ENCODE measurements around the gene SF3B1.
"Not testable (repeated sequence)": the region's sequence is repeated elsewhere in the genome, so short reads cannot be mapped to it uniquely, and the experiment has no call there.

SF3B1 gene

DNA sequence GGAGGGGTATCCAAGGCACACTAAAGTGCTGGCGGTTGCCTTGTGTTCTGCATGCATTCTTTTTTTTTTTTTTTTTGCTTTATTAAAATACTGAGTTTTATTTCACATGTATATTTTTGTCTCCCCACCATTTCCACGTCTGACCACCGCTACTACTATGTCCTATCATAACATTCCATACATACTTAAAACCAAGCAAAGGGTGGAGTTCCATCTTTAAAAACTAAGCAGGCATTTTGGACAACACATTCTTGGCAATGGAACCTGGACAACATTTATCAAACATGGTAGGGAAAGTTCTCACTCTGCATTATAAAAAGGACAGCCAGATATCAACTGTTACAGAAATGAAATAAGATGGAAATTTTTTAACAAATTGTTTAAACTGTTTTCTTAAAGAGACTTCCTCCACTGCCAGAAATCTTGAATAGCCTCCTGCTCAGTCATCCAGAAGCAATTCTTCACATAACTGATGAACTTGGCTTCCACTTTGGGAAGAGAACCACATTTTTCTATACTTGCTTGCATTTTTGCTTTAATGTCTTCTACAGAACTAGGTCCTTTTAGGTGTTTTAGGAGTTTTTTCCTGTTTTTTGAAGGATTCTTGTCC is 55.4 kb downstream of the SF3B1 start:
- not testable (repeated sequence) for DNase-seq

DNA sequence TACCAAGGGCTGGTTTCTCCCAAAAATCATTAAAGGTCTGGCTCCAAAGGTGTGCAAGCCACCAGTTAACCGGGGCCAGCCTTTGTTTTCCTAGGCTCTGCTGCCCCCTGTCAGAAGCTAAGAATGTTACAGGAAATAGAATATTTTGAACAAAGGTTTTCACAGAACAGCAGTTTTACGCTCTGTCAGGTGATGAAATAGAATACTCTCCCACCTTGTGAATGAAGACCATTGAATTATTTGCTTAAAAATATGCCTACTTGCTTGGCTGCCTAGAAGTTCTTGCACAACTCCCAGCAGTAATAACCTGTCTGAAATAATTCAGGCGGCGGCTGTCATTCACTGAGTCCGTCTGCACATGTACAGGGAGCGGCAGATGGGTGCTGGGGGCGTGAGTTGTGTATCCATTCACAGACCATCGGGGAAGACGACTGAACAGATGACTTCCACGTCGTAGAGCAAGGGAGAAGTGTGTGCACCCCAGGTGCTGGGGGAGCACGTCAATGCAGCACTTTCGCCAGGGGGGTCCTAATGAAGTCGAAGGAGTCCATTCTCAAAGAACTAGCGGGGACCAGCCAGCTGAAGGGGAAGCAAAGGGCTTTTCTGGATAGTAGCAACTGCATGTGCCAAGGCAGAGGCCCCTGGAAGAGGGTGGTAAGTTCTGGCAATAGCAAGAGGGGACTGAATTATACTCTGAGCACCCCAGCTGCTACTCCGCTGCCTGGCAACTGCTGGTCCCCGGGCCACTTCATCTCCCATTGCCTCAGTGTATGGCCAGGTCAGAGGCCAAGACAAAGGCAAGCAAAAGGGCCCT is 56.1 kb downstream of the SF3B1 start:
- DNase-seq, result peak; percentile 58 to 71 (median 67)

GRCh38 chr2:197378086-197378485 is 56.7 kb downstream of the SF3B1 start:
- no peak for DNase-seq

DNA sequence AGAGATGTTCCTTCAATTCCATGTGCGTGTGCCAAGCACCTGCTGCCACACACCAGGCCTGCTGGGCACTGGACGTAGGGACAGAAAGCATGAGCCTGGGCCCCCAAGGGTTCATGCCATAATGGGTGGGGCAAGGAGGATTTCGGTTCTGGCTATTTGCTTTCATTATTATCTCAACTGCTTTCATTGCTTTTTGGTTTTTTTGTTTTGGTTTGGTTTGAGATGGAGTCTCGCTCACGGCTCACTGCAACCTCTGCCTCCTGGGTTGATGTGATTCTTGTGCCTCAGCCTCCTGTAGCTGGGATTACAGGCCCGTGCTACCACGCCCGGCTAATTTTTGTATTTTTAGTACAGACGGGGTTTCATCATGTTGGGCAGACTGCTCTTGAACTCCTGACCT is 57.2 kb downstream of the SF3B1 start:
- no peak for DNase-seq

DNA sequence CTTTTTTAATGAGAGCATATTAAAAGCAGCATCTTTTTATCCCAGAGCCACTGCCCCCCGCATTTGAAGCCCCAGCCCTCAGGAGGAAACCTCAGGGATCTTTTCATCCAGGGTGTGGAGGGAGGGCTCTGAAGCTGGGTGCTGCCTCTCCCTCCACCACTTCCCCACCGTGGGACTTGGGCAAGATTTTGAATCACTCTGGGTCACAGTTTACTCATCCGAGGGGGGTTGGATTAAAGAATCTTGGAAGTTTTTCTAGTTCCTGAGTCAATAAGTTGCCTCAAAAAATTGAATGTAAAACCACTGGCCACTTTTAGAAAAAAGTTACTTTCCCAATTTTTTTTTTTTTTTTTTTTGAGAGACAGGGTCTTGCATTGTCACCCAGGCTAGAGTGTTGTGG is 62.2 kb downstream of the SF3B1 start:
- peak; percentile 65 to 78 (median 68) for DNase-seq

GRCh38 chr2:197370664-197371063 is 64.2 kb downstream of the SF3B1 start:
- DNase-seq, result not testable (repeated sequence)

DNA sequence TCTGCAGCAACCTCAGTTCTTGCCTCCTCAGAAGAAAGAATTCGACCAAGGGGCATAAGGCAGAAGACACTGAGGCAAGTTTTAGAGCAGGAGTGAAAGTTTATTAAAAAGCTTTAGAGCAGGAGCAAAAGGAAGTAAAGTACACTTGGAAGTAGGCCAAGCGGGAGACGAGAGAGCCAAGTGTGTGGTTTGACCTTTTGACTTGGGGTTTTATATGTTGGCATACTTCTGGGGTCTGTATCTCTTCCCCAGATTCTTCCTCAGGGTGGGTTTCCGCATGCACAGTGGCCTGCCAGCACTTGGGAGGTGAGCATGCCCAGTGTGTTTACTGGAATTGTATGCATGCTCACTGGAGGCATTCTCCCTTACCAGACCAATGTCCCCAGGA is 64.9 kb downstream of the SF3B1 start:
- no peak for DNase-seq

GRCh38 chr2:197369228-197369932 is 65.4 kb downstream of the SF3B1 start:
- DNase-seq, result peak; percentile 58 to 61 (median 59)

GRCh38 chr2:197368412-197368811 is 66.4 kb downstream of the SF3B1 start:
- no peak for DNase-seq

DNA sequence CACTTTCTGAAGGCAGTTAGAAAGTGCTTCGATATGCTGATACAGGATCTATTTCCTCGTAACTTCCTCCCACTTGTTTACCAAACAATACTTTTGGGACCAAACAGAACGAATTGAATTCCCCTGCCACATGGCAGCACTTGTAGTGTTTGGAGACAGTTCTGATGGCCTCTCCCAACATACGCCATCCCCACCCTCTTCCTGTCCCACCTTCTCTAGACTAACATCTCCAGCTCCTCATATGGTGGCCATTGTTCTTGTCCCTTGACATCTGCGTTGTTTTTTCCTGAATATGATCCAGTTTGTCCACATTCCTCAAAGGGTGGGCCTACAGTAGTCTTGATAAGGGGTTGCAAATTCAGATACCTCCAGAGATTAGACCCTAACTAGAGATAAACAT is 70.8 kb downstream of the SF3B1 start:
- no peak for DNase-seq

GRCh38 chr2:197360744-197361156 is 74.1 kb downstream of the SF3B1 start:
- DNase-seq, result no peak

- DNase-seq, result no peak
Measured at GRCh38 chr2:197359859-197360258, 75.0 kb downstream of the SF3B1 start.

DNA sequence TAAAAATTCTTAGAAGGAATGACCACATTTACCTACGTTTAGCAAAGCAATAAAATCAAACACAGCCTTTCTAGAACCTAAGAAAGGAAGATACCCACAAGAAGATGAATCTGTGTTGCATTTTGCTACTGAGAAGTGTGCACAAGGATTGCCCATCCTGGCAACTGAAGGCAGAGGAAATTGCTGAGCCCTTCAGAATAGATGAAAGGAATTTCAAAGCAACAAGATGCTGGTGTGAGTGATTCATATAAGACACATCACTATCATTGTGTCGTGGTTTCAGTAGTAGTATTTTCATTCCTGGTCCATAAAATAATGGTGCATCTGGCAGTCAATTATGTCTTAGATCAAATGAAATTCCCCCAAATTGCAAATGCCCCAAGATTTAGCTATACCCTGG is 75.9 kb downstream of the SF3B1 start:
- no peak for DNase-seq

DNA sequence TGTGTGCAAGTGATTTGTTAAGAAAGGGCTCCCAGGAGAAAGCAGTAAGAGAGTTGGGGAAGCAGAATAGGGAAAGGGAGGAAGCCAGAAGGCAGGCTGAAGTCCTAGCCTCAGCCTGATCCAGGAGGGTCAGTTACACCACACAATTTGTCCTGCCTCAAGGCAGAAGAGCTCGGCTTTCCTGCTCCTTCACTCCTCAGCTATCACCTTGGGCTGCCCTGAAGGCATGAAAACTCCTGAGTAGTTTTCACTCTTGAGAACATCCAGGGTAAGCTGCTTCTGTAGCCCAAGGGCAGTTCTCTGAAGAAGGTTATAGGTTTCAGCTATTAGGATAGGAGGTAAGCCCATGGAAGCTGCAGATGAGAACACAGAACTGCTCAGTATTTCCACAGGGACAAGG is 76.8 kb downstream of the SF3B1 start:
- DNase-seq, result no peak

DNA sequence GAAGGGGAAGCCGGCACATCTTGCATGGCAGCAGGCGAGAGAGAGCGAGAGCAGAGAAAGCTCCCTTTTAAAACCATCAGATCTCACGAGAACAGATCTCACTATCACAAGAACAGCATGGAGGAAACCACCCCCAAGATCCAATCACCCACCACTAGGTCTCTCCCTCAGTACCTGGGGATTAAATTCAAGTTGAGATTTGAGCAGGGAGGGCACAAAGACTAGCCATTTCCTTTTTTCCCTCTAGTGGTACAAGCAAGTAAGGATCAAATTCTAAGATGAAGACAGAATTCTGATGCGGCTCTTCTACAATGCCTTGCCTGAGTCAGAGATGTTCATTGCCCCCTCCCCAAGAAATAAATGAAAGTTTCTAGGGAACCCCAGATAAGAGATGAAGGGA is 78.7 kb downstream of the SF3B1 start:
- DNase-seq, result peak in 1 of 3 donors; percentile 18

DNA sequence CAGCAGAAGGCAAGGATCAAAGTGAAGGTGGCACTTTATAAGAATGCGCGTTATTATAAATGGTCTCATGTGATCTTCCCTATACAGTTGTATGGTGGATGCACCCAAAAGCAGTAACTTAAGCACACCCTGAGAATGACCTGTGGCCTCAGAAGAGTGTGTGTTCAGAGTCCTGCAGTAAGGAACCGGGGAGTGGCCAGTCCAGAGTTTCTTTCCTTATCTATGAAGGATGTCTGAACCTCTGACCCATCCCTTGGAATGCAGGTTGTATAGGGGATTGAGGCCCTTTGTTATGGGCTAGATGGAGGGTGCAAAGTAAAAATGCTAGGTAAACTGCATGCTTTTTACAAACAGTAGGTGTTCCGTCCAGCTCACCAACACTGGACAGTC is 80.7 kb downstream of the SF3B1 start:
- no peak for DNase-seq

GRCh38 chr2:197353393-197354168 is 81.2 kb downstream of the SF3B1 start:
- no peak for DNase-seq

GRCh38 chr2:197349699-197350098 is 85.1 kb downstream of the SF3B1 start:
- no peak for DNase-seq

GRCh38 chr2:197348721-197349360 is 86.0 kb downstream of the SF3B1 start:
- DNase-seq, result peak in 1 of 3 donors; percentile 34

DNA sequence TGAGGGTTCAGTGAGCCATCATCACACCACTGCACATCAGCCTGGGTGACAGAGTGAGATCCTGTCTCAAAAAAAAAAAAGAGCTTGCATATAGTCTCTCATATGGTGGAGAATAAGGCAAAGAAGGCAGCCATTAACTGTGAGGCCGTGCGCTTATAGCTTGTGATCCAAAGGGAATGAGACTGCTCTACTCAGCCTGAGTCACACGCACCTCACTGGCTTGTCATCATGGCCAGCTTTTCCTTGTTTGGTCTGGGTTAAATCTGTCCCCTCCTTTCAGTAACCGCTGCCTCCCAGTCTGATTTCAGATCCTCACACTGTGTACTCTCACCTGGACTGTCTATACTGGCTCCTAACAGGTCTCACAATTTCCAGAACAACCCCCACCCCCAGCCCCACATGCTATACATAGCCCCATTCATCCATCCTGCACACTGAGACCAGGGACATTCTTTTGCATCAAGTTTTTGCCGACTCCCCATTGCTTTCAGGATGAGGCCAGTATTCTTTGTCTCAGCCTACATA is 88.9 kb downstream of the SF3B1 start:
- no peak for DNase-seq

DNA sequence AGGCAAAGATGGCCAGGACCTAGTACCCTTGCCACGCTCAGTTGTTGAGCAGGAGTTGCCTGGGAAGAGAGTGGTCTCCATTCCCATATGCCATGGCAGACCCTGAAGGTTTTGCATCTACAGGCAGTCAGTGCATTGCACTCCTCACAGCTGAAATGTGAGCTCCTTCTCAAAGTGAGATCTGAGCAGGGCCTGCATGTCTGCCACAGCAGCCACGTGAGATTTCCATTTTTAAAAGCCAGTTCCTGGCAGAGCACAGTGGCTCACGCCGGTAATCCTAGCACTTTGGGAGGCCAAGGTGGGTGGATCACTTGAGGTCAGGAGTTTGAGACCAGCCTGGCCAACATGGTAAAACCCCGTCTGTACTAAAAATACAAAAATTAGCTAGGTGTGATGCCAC is 90.9 kb downstream of the SF3B1 start:
- DNase-seq, result not testable (repeated sequence)

DNA sequence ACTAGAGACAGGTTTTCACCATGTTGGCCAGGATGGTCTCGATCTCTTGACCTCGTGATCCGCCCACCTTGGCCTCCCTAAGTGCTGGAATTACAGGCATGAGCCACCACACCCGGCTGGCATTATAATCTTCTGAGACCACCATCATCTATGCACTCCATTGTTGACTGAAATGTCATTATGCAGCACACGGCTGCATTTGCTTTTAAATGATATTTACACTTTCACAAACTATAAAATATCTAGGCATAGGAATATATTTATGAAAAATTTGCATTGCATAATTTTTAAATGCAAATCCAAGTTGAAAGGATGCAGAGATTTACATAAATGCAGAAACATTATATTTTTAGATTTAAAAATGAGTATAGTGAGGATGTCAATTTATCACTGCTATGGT is 94.2 kb downstream of the SF3B1 start:
- DNase-seq, result no peak
